CD4-positive, alpha-beta memory T cell (primary cell): ENCODE data around the gene ZDHHC14. TPM values are rescaled to one million over a fixed set of nuclear protein-coding genes. Genes with fewer than 3 reads are reported as not detected.
"Not testable (repeated sequence)": the region's sequence is repeated elsewhere in the genome, so short reads cannot be mapped to it uniquely, and the experiment has no call there.

Experiments used
- CTCF ChIA-PET: fragments of 350-600 bp; sonication (Branson Sonifier 250); formaldehyde crosslinking; loops from one replicate; lab custom pipeline; 2021; ENCODE audit warnings: inconsistent platforms; ENCODE audit not compliant: partially characterized antibody; lab: Charles Lee
- POLR2A ChIA-PET: fragments of 350-600 bp; sonication (Branson Sonifier 250); formaldehyde crosslinking; loops from one replicate; lab custom pipeline; 2021; ENCODE audit not compliant: partially characterized antibody; lab: Charles Lee
- DNase-seq, 5 donors: peaks; one replicate each; pipeline versions ENCODE4 v3.0.0 to v3.0.0-alpha.2; 2020 to 2022; ENCODE audit warnings: mixed read lengths in 1 of 5
- H3K27ac ChIP-seq: one replicate; pipeline ENCODE4 v1.7.0; 2013; ENCODE audit warnings: low read depth, low read length
- H3K27me3 ChIP-seq: 2 replicates; pipeline ENCODE4 v1.7.0; 2013; ENCODE audit warnings: mild to moderate bottlenecking, low read length, moderate library complexity; ENCODE audit not compliant: insufficient read depth
- H3K36me3 ChIP-seq: 2 replicates; pipeline ENCODE4 v1.7.0; 2013; ENCODE audit warnings: mild to moderate bottlenecking, low read length, moderate library complexity; ENCODE audit not compliant: insufficient read depth
- H3K4me1 ChIP-seq: 2 replicates; pipeline ENCODE4 v1.7.0; 2013; ENCODE audit warnings: mild to moderate bottlenecking, low read length, moderate library complexity; ENCODE audit not compliant: insufficient read depth
- H3K4me3 ChIP-seq, 2 donors: one replicate each; pipeline ENCODE4 v1.7.0; 2013; ENCODE audit warnings: low read length in 2 of 2, mild to moderate bottlenecking in 1 of 2
- H3K9me3 ChIP-seq, 2 donors: one replicate each; pipeline ENCODE4 v1.7.0; 2013; ENCODE audit warnings: low read length in 2 of 2, control low read depth in 1 of 2; ENCODE audit not compliant: control insufficient read depth in 1 of 2
- H3K27ac Mint-ChIP-seq, 7 donors: one replicate each; pipeline ENCODE4 v1.8.0; 2020 to 2021; ENCODE audit warnings: mixed read lengths in 7 of 7, mild to moderate bottlenecking in 6 of 7, inconsistent platforms in 3 of 7, moderate library complexity in 3 of 7
- H3K27me3 Mint-ChIP-seq, 2 donors: one replicate each; pipeline ENCODE4 v1.8.0; 2020 to 2021; ENCODE audit warnings: mixed read lengths in 2 of 2
- H3K36me3 Mint-ChIP-seq, 2 donors: one replicate each; pipeline ENCODE4 v1.8.0; 2020 to 2021; ENCODE audit warnings: mixed read lengths in 2 of 2, inconsistent platforms in 1 of 2, mild to moderate bottlenecking in 1 of 2
- H3K4me1 Mint-ChIP-seq, 4 donors: one replicate each; pipeline ENCODE4 v1.8.0; 2020 to 2021; ENCODE audit warnings: mixed read lengths in 4 of 4, mild to moderate bottlenecking in 1 of 4
- H3K4me3 Mint-ChIP-seq, 8 donors: one replicate each; pipeline ENCODE4 v1.8.0; 2020 to 2021; ENCODE audit warnings: mixed read lengths in 8 of 8, mild to moderate bottlenecking in 7 of 8, moderate library complexity in 6 of 8, inconsistent platforms in 3 of 8
- H3K9me3 Mint-ChIP-seq, 8 donors: one replicate each; pipeline ENCODE4 v1.8.0; 2020 to 2021; ENCODE audit warnings: mixed read lengths in 8 of 8, mild to moderate bottlenecking in 5 of 8, inconsistent platforms in 3 of 8, moderate library complexity in 1 of 8
- intact Hi-C: fragments of 100-400 bp; cut with micrococcal nuclease; formaldehyde crosslinking; loops from one replicate; pipeline ENCODE4 v1.15.1; 2023
- polyA plus RNA-seq, 2 donors: library from polyadenylated mRNA; unstranded; fragments of 300-500 nt; fragmentation: Illumina TruSeq; gene quantifications; one replicate each; pipeline ENCODE4 v1.2.3, GENCODE V29; 2021
- total RNA-seq, 2 experiments: library from RNA; stranded (reverse); gene quantifications; one replicate each; pipeline ENCODE4 v1.2.3, GENCODE V29; 2021

Gene ZDHHC14
- total and polyA plus RNA-seq, 4 experiments from 2014 or later, result 1.5 to 1.9 (median 1.7) TPM

- H3K9me3 Mint-ChIP-seq, H3K9me3 ChIP-seq, H3K36me3 Mint-ChIP-seq, H3K4me1 ChIP-seq, H3K36me3 ChIP-seq, H3K27ac ChIP-seq, H3K4me1 Mint-ChIP-seq, intact Hi-C loops, H3K4me3 Mint-ChIP-seq, H3K4me3 ChIP-seq, H3K27ac Mint-ChIP-seq, POLR2A ChIA-PET, CTCF ChIA-PET, DNase-seq, H3K27me3 ChIP-seq, H3K27me3 Mint-ChIP-seq: not testable (repeated sequence)
Observed at GRCh38 chr6:157463743-157464135, 82.7 kb downstream of the ZDHHC14 start.

GRCh38 chr6:157464653-157465535, 83.9 kb downstream of the ZDHHC14 start:
- Mint-ChIP-seq H3K9me3 (no peaks in the 10 kb centered on the region), H3K36me3 (no peaks in the 10 kb centered on the region), H3K27me3 (no peaks in the 10 kb centered on the region), H3K4me3 (no peak overlapping the region), H3K4me1 (peaks cover 3 to 8% (median 6%) of the 10 kb centered on the region in 4 donors), H3K27ac (peak overlapping the region in 1 of 7 donors; percentile 32)
- intact Hi-C loops, result no loop called here
- H3K27ac ChIP-seq, result no peak overlapping the region
- H3K4me3 ChIP-seq, result no peak overlapping the region
- no peak for DNase-seq
- peaks cover 8% of the 10 kb centered on the region for H3K4me1 ChIP-seq
- H3K36me3 ChIP-seq, result no peaks in the 10 kb centered on the region
- ChIA-PET CTCF (interaction anchor here (1.1 kb wide), 1 partner anchor 150 kb away, joined by 3 read pairs; no protein-coding TSS in a partner anchor), POLR2A (no interaction called here)
- no peaks in the 10 kb centered on the region for H3K27me3 ChIP-seq
- H3K9me3 ChIP-seq, result no peaks in the 10 kb centered on the region

- Histone ChIP-seq H3K27ac (no peak overlapping the region), H3K27me3 (no peaks in the 10 kb centered on the region), H3K9me3 (no peaks in the 10 kb centered on the region), H3K4me3 (no peak overlapping the region), H3K36me3 (no peaks in the 10 kb centered on the region), H3K4me1 (no peaks in the 10 kb centered on the region)
- CTCF ChIA-PET, result no interaction called here
- POLR2A ChIA-PET, result no interaction called here
- Mint-ChIP-seq H3K4me1 (no peaks in the 10 kb centered on the region), H3K9me3 (no peaks in the 10 kb centered on the region), H3K4me3 (no peak overlapping the region), H3K27ac (no peak overlapping the region), H3K27me3 (no peaks in the 10 kb centered on the region), H3K36me3 (no peaks in the 10 kb centered on the region)
- intact Hi-C loops, result no loop called here
- DNase-seq, result no peak
Observed at GRCh38 chr6:157466342-157466648, 85.3 kb downstream of the ZDHHC14 start.

GRCh38 chr6:157467339-157467738, 86.3 kb downstream of the ZDHHC14 start:
- CTCF ChIA-PET, result interaction anchor here (0.6 kb wide), 1 partner anchor 1071 kb away, joined by 3 read pairs; no protein-coding TSS in a partner anchor
- H3K9me3 Mint-ChIP-seq, H3K4me3 Mint-ChIP-seq, H3K27me3 Mint-ChIP-seq, H3K4me1 Mint-ChIP-seq, H3K27ac Mint-ChIP-seq, H3K36me3 Mint-ChIP-seq, H3K27ac ChIP-seq, H3K4me1 ChIP-seq, intact Hi-C loops, H3K4me3 ChIP-seq, H3K9me3 ChIP-seq, H3K36me3 ChIP-seq, H3K27me3 ChIP-seq, POLR2A ChIA-PET, DNase-seq: not testable (repeated sequence)

- H3K27ac Mint-ChIP-seq, result no peak overlapping the region
- H3K4me1 Mint-ChIP-seq, result no peaks in the 10 kb centered on the region
- no peak overlapping the region for H3K27ac ChIP-seq
- no peaks in the 10 kb centered on the region for H3K9me3 Mint-ChIP-seq
- no peaks in the 10 kb centered on the region for H3K9me3 ChIP-seq
- intact Hi-C loops, result no loop called here
- H3K36me3 Mint-ChIP-seq, result no peaks in the 10 kb centered on the region
- H3K4me3 Mint-ChIP-seq, result no peak overlapping the region
- H3K27me3 Mint-ChIP-seq, result no peaks in the 10 kb centered on the region
- POLR2A ChIA-PET, result no interaction called here
- no peak overlapping the region for H3K4me3 ChIP-seq
- no peak for DNase-seq
- CTCF ChIA-PET, result interaction anchor here (0.6 kb wide), 1 partner anchor 1070 kb away, joined by 3 read pairs; no protein-coding TSS in a partner anchor
- H3K4me1 ChIP-seq, result no peaks in the 10 kb centered on the region
- no peaks in the 10 kb centered on the region for H3K36me3 ChIP-seq
- H3K27me3 ChIP-seq, result no peaks in the 10 kb centered on the region
Observed at GRCh38 chr6:157468054-157468453, 87.1 kb downstream of the ZDHHC14 start.

- H3K9me3 ChIP-seq, result no peaks in the 10 kb centered on the region
- no peaks in the 10 kb centered on the region for H3K27me3 Mint-ChIP-seq
- no peak for DNase-seq
- H3K4me1 ChIP-seq, result no peaks in the 10 kb centered on the region
- CTCF ChIA-PET, result no interaction called here
- H3K27ac Mint-ChIP-seq, result no peak overlapping the region
- POLR2A ChIA-PET, result no interaction called here
- no peaks in the 10 kb centered on the region for H3K4me1 Mint-ChIP-seq
- no peak overlapping the region for H3K4me3 Mint-ChIP-seq
- no peaks in the 10 kb centered on the region for H3K9me3 Mint-ChIP-seq
- no peak overlapping the region for H3K4me3 ChIP-seq
- H3K36me3 Mint-ChIP-seq, result no peaks in the 10 kb centered on the region
- no peak overlapping the region for H3K27ac ChIP-seq
- H3K27me3 ChIP-seq, result no peaks in the 10 kb centered on the region
- intact Hi-C loops, result no loop called here
- H3K36me3 ChIP-seq, result no peaks in the 10 kb centered on the region
Observed at GRCh38 chr6:157468574-157468973, 87.6 kb downstream of the ZDHHC14 start.

- Mint-ChIP-seq H3K4me3 (no peak overlapping the region), H3K36me3 (no peaks in the 10 kb centered on the region), H3K9me3 (peaks cover 0 to 1% (median 0%) of the 10 kb centered on the region in 8 donors), H3K27ac (peak overlapping the region in 1 of 7 donors; percentile 44), H3K4me1 (peaks cover 2 to 4% (median 3%) of the 10 kb centered on the region in 4 donors), H3K27me3 (no peaks in the 10 kb centered on the region)
- no peak for DNase-seq
- intact Hi-C loops, result no loop called here
- H3K27ac ChIP-seq, result no peak overlapping the region
- H3K9me3 ChIP-seq, result no peaks in the 10 kb centered on the region
- no peaks in the 10 kb centered on the region for H3K36me3 ChIP-seq
- ChIA-PET POLR2A (no interaction called here), CTCF (no interaction called here)
- no peaks in the 10 kb centered on the region for H3K4me1 ChIP-seq
- H3K4me3 ChIP-seq, result no peak overlapping the region
- no peaks in the 10 kb centered on the region for H3K27me3 ChIP-seq
Observed at GRCh38 chr6:157469378-157469777, 88.4 kb downstream of the ZDHHC14 start.
